K562 (cell line): ENCODE measurements around the gene NDUFAF3. TPM values are rescaled to one million over a fixed set of nuclear protein-coding genes. Genes with fewer than 3 reads are reported as not detected.
A peak's percentile ranks its signal among the peaks of the same experiment; 100 is the strongest.

Experiments used
- ATAC-seq: fragments of 200-7000 bp; cut with Tn5 transposase; 3 replicates; pipeline ENCODE4 v1.9.1; 2020; ENCODE audit warnings: moderate library complexity
- BruUV-seq: library from RNA; stranded (reverse); fragments of 400-500 nt; replicated peaks from 2 replicates; lab custom pipeline; 2021; lab: Mats Ljungman, UMichigan
- CTCF ChIA-PET: fragments of 300-600 bp; formaldehyde crosslinking; extraction: SDS; loops from one replicate; lab custom pipeline; 2021; ENCODE audit warnings: low intra/inter-chr PET ratio; lab: Yijun Ruan, JAX
- POLR2A ChIA-PET: fragments of 300-600, 350-650 bp; sonication (Branson Sonifier 250); formaldehyde crosslinking; extraction: SDS; loops from one replicate; lab custom pipeline; 2021; ENCODE audit warnings: antibody characterized with exemption, inconsistent platforms; lab: Yijun Ruan, JAX
- DNase-seq, 4 experiments: peaks; one replicate each; pipeline versions ENCODE4 v3.0.0 to v3.0.0-alpha.2; 2011 to 2018; ENCODE audit warnings: low spot score in 3 of 4, mixed read lengths in 3 of 4; ENCODE audit errors: extremely low read depth in 1 of 4
- FAIRE-seq: peaks from 2 replicates; lab custom pipeline; 2011; peaks lifted over from hg19 to GRCh38; lab: Jason Lieb, UNC
- H2AFZ ChIP-seq: 2 replicates; pipeline ENCODE4 v1.6.0; 2011; ENCODE audit warnings: low read depth, low read length, control low read depth, inconsistent platforms
- H3K27ac ChIP-seq: fragments of 200-600 bp; 3 replicates; pipeline ENCODE4 v1.8.0; 2011; ENCODE audit warnings: low read depth, mild to moderate bottlenecking, control low read depth, inconsistent platforms, low read length, moderate library complexity, mixed read lengths; ENCODE audit errors: extremely low read depth
- H3K27me3 ChIP-seq, 2 experiments: fragments of 300-600 bp in 1 of 2; 2 replicates in 1 of 2; 3 replicates in 1 of 2; pipeline versions ENCODE4 v1.6.0 to v1.8.0; 2011; ENCODE audit warnings: inconsistent platforms in 2 of 2, low read length in 2 of 2, mild to moderate bottlenecking in 1 of 2, mixed read lengths in 1 of 2, moderate library complexity in 1 of 2; ENCODE audit not compliant: control insufficient read depth in 2 of 2, insufficient read depth in 2 of 2
- H3K36me3 ChIP-seq: fragments of 300-600 bp; 3 replicates; pipeline ENCODE4 v1.8.0; 2011; ENCODE audit warnings: mild to moderate bottlenecking, low read length, inconsistent platforms; ENCODE audit not compliant: control insufficient read depth, insufficient read depth
- H3K4me1 ChIP-seq, 2 experiments: fragments of 200-600 bp in 1 of 2; replicated peaks in 1 of 2; 2 replicates in 1 of 2; 3 replicates in 1 of 2; pipeline versions ENCODE4 v1.5.1 to v1.8.0; 2011; ENCODE audit warnings: inconsistent platforms in 2 of 2, low read length in 2 of 2, mild to moderate bottlenecking in 1 of 2, mixed read lengths in 1 of 2, moderate library complexity in 1 of 2; ENCODE audit not compliant: control insufficient read depth in 2 of 2, insufficient read depth in 2 of 2
- H3K4me2 ChIP-seq: 2 replicates; pipeline ENCODE4 v1.6.1; 2011; ENCODE audit warnings: low read length, control low read depth, inconsistent platforms, mixed read lengths; ENCODE audit not compliant: insufficient read depth
- H3K4me3 ChIP-seq: fragments of 200-600 bp; sonication (generic), shearing (Covaris generic); 2 replicates; pipeline ENCODE4 v1.5.1; 2016; ENCODE audit warnings: control low read depth, inconsistent platforms
- H3K79me2 ChIP-seq: fragments of 200-600 bp; 3 replicates; pipeline ENCODE4 v1.8.0; 2011; ENCODE audit warnings: low read length, inconsistent platforms; ENCODE audit not compliant: control insufficient read depth, insufficient read depth
- H3K9ac ChIP-seq, 2 experiments: 2 replicates each; pipeline versions ENCODE4 v1.6.0 to v1.6.1; 2011; ENCODE audit warnings: low read depth in 2 of 2, low read length in 2 of 2, control low read depth in 1 of 2, inconsistent platforms in 1 of 2, mild to moderate bottlenecking in 1 of 2, mixed read lengths in 1 of 2; ENCODE audit not compliant: insufficient read depth in 1 of 2
- H3K9me1 ChIP-seq: one replicate; pipeline ENCODE4 v1.6.0; 2011; ENCODE audit warnings: inconsistent platforms, mild to moderate bottlenecking, low read length, moderate library complexity; ENCODE audit not compliant: control insufficient read depth, insufficient read depth
- H3K9me3 ChIP-seq: replicated peaks from 2 replicates; pipeline ENCODE4 v1.5.1; 2011; ENCODE audit warnings: low read depth, low read length, inconsistent platforms; ENCODE audit not compliant: control insufficient read depth, insufficient read depth
- H4K20me1 ChIP-seq: replicated peaks from 2 replicates; pipeline ENCODE4 v1.6.1; 2011; ENCODE audit warnings: low read length, inconsistent platforms, mixed read lengths; ENCODE audit not compliant: control insufficient read depth, insufficient read depth
- ATF1 ChIP-seq, 2 experiments: fragments of 450-650 bp in 1 of 2; IDR thresholded peaks; 2 replicates each; pipeline ENCODE4 v1.6.1; 2016; ENCODE audit warnings: missing compliant biosample characterization in 1 of 2, missing genetic modification characterization in 1 of 2
- BRD9 ChIP-seq: fragments of 450-650 bp; IDR thresholded peaks from 2 replicates; pipeline ENCODE4 v1.6.1; 2018; ENCODE audit warnings: low read depth; ENCODE audit not compliant: partially characterized antibody
- CBFA2T2 ChIP-seq: fragments of 450-650 bp; conservative IDR thresholded peaks from 2 replicates; pipeline ENCODE4 v1.6.1; 2017; ENCODE audit warnings: mild to moderate bottlenecking
- CBFA2T3 ChIP-seq: fragments of 450-650 bp; IDR thresholded peaks from 2 replicates; pipeline ENCODE4 v1.6.1; 2017
- CCAR2 ChIP-seq: fragments of 200-400 bp; formaldehyde crosslinking; IDR thresholded peaks from 2 replicates; pipeline ENCODE4 v1.6.1; 2017; ENCODE audit warnings: mild to moderate bottlenecking, low read depth, low read length
- CHD2 ChIP-seq: IDR thresholded peaks from 2 replicates; pipeline ENCODE4 v1.6.1; 2011; ENCODE audit warnings: low read depth, low read length
- CSDE1 ChIP-seq, 2 experiments: fragments of 450-650 bp; IDR thresholded peaks; 2 replicates each; pipeline ENCODE4 v1.6.1; 2016; ENCODE audit warnings: mild to moderate bottlenecking in 1 of 2
- DMBX1 ChIP-seq: fragments of 250-450 bp; sonication (Bioruptor Pico); IDR thresholded peaks from 2 replicates; pipeline ENCODE4 v1.8.0; 2022; ENCODE audit warnings: inconsistent platforms, mild to moderate bottlenecking, moderate library complexity, borderline replicate concordance
- MEIS2 ChIP-seq: fragments of 450-650 bp; IDR thresholded peaks from 2 replicates; pipeline ENCODE4 v1.6.1; 2014; ENCODE audit warnings: mild to moderate bottlenecking; ENCODE audit not compliant: partially characterized antibody
- MTA2 ChIP-seq: fragments of 450-650 bp; IDR thresholded peaks from 2 replicates; pipeline ENCODE4 v1.6.1; 2016; ENCODE audit warnings: low read depth
- MTA3 ChIP-seq: fragments of 450-650 bp; formaldehyde crosslinking; IDR thresholded peaks from 2 replicates; pipeline ENCODE4 v1.6.1; 2017; ENCODE audit warnings: mild to moderate bottlenecking, borderline replicate concordance
- NCOR1 ChIP-seq: fragments of 450-650 bp; IDR thresholded peaks from 2 replicates; pipeline ENCODE4 v1.6.1; 2016; ENCODE audit warnings: mild to moderate bottlenecking, moderate library complexity
- PRPF4 ChIP-seq: fragments of 200-400 bp; formaldehyde crosslinking; IDR thresholded peaks from one replicate; pipeline ENCODE4 v1.6.1; 2017; ENCODE audit warnings: low read length, low read depth, mild to moderate bottlenecking; ENCODE audit not compliant: insufficient read depth, poor library complexity, severe bottlenecking
- RBM14 ChIP-seq: fragments of 200-400 bp; formaldehyde crosslinking; IDR thresholded peaks from 2 replicates; pipeline ENCODE4 v1.6.1; 2018; ENCODE audit warnings: low read depth, mild to moderate bottlenecking, low read length, moderate library complexity, borderline replicate concordance; ENCODE audit not compliant: insufficient read depth
- RBM25 ChIP-seq: fragments of 200-400 bp; formaldehyde crosslinking; IDR thresholded peaks from 2 replicates; pipeline ENCODE4 v1.6.1; 2018; ENCODE audit warnings: low read length, low read depth, moderate library complexity; ENCODE audit not compliant: severe bottlenecking
- SP2 ChIP-seq: IDR thresholded peaks from 2 replicates; pipeline ENCODE4 v1.6.1; 2011; ENCODE audit warnings: mild to moderate bottlenecking, low read depth, low read length, moderate library complexity; ENCODE audit not compliant: poor library complexity, severe bottlenecking; ENCODE audit errors: extremely low read depth
- TAL1 ChIP-seq: fragments of 450-650 bp; IDR thresholded peaks from 2 replicates; pipeline ENCODE4 v1.6.1; 2016; ENCODE audit warnings: mild to moderate bottlenecking
- TCF7L2 ChIP-seq: fragments of 150-350 bp; IDR thresholded peaks from 2 replicates; pipeline ENCODE4 v1.6.1; 2016; ENCODE audit warnings: low read depth, mild to moderate bottlenecking, low read length, moderate library complexity
- ZEB2 ChIP-seq: fragments of 450-650 bp; IDR thresholded peaks from 2 replicates; pipeline ENCODE4 v1.6.1; 2016
- ZNF316 ChIP-seq: fragments of 450-650 bp; IDR thresholded peaks from 2 replicates; pipeline ENCODE4 v1.6.1; 2016
- ZNF583 ChIP-seq: fragments of 250-450 bp; sonication (Bioruptor Pico); IDR thresholded peaks from 2 replicates; pipeline ENCODE4 v1.4.0; 2020
- WGBS: fragments of 100-300 bp; shearing (Covaris generic); methylation state at CpG from one replicate; pipeline ENCODE4 v1.1.6; 2016; ENCODE audit warnings: low coverage, mixed read lengths; ENCODE audit not compliant: insufficient coverage; ENCODE audit errors: missing lambda C conversion rate; 5-methylcytosine and 5-hydroxymethylcytosine counted together
- in situ Hi-C: fragments of 300-500 bp; cut with MboI; formaldehyde crosslinking; loops from 4 replicates; pipeline ENCODE4 v1.15.0; 2018; ENCODE audit warnings: inconsistent platforms, mixed read lengths
- intact Hi-C: fragments of 100-400 bp; cut with micrococcal nuclease; formaldehyde crosslinking; loops from 2 replicates; pipeline ENCODE4 v1.14.2; 2022
- polyA plus RNA-seq, 8 experiments: library from polyadenylated mRNA; depleted of rRNA in 4 of 8; stranded (reverse) in 5 of 8; unstranded in 3 of 8; fragments of >200 nt; fragmentation: Nextera tagmentation in 2 of 8; fragmentation: Illumina TruSeq in 1 of 8; extraction: Ambion mirVana in 2 of 8; extraction: Trizol in 1 of 8; gene quantifications; 2 replicates each; pipeline versions ENCODE4 v1.2.1 to v1.2.3, GENCODE V29; 2011 to 2014; ENCODE audit warnings: inconsistent platforms in 1 of 8, missing spikeins in 1 of 8
- total RNA-seq, 7 experiments: library from RNA; depleted of rRNA in 6 of 7; stranded (reverse); fragments of >200 nt in 6 of 7; fragmentation: Illumina TruSeq in 2 of 7; extraction: Trizol in 2 of 7; gene quantifications; 2 replicates each; pipeline versions ENCODE4 v1.2.1 to v1.2.3, GENCODE V29; 2011 to 2021; ENCODE audit warnings: low replicate concordance in 1 of 7
- TF ChIP-seq, protein P1 (sequence below): fragments of 250-450 bp; sonication (Bioruptor Pico); IDR thresholded peaks from 2 replicates; pipeline ENCODE4 v1.5.0; 2020; ENCODE audit warnings: mild to moderate bottlenecking

The NDUFAF3 gene
- total and polyA plus RNA-seq, 9 of the 15 experiments (the other 6 are each of a cell fraction or from before 2014, with no cell fraction given): 17.0 to 127 (median 36.3) TPM

DNA sequence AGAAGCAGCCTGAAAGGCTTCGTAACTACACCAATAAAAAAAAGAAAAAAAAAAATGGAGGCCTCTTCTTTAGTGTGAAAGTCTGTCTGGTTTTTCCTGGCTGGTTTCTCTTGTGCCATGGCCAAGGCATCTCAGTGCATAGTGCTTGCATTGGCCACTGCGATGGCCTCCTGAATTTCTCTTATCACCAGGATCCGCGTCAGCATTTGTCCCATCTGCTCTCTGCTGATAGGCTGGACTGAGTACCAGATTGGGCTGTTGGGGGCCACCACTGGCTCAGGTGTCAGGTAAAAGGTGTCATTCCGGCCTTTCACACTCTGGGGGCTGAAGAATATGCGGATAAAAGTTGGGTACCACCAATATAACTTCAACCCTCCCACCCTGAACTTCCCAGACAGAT lies 8.4 kb downstream of the NDUFAF3 start (continued):
- TF ChIP-seq ATF1 (CRISPR knock-in tag; IDR thresholded peaks at IDR 0.05): no peak
- peak; percentile 16; the same call in 1 of the 2 replicates for TF ChIP-seq ATF1 (tag; IDR thresholded peaks at IDR 0.05)
- TF ChIP-seq RBM14: no peak
- TF ChIP-seq CBFA2T3: peak; percentile 59
- TF ChIP-seq TAL1: peak; percentile 54
- TF ChIP-seq ZEB2: peak; percentile 37; the same call in 1 of the 2 replicates
- no peak for TF ChIP-seq PRPF4
- TF ChIP-seq, protein P1, sequence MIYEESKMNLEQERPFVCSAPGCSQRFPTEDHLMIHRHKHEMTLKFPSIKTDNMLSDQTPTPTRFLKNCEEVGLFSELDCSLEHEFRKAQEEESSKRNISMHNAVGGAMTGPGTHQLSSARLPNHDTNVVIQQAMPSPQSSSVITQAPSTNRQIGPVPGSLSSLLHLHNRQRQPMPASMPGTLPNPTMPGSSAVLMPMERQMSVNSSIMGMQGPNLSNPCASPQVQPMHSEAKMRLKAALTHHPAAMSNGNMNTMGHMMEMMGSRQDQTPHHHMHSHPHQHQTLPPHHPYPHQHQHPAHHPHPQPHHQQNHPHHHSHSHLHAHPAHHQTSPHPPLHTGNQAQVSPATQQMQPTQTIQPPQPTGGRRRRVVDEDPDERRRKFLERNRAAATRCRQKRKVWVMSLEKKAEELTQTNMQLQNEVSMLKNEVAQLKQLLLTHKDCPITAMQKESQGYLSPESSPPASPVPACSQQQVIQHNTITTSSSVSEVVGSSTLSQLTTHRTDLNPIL: no peak
- 0 out of 2 replicates have a peak, but pooled peaks have one; percentile 18 for TF ChIP-seq CBFA2T2
- TF ChIP-seq MTA2: no peak
- TF ChIP-seq NCOR1: peak; percentile 25; the same call in 1 of the 2 replicates
- TF ChIP-seq, all 486 proteins: peak for 13

DNA sequence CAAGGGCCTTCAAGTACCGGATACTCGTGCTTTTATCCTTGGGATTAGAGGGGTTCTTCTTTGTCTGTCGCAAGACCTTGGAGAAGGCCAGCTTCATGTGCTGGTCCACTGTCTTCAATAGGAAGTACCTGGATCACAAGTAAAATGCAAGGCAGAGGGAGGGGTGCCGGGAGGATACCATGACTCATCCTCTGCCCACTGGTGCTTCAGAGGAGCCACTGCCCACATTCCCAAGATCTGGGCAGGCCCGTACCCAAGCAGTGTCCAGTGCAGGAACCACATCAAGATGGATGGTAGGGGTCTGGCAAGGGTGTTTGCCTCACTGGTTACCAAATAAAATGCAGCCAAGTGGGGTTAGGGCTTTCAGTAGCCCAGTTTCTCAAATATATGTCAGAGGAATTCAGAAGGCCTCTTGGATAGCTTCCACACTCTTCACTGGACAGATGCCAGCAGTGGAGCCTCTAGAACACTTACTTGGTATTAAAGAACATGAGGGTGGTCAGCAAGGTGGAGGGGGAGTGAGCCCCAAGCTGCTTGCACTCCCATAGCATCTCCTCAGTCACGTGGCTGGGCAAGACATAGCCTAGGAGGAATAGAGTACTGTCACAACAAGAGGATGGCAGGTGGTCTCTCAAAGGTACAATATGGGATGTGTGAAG lies 10.9 kb downstream of the NDUFAF3 start:
- Histone ChIP-seq H2AFZ (no peak overlapping the region), H3K27me3 (no peaks in the 10 kb centered on the region), H4K20me1 (no peaks in the 10 kb centered on the region), H3K4me2 (no peak overlapping the region), H3K4me1 (peaks cover 19 to 22% of the 10 kb centered on the region in 2 experiments; a peak in 4 of 5 replicates), H3K9me3 (no peaks in the 10 kb centered on the region), H3K79me2 (peaks cover 18% of the 10 kb centered on the region), H3K9ac (no peak overlapping the region), H3K9me1 (no peaks in the 10 kb centered on the region), H3K36me3 (peaks cover 71% of the 10 kb centered on the region), H3K27ac (no peak overlapping the region), H3K4me3 (no peak overlapping the region)
- POLR2A ChIA-PET: interaction anchor here (0.7 kb wide), 1 partner anchor 51 kb away, joined by 3 read pairs; no protein-coding TSS in a partner anchor
- intact Hi-C loops: no loop called here
- FAIRE-seq: no peak
- in situ Hi-C loops: no loop called here
- 90% methylated on average over 3 of the region's 6 CpGs for WGBS
- BruUV-seq: no TSS peak
- CTCF ChIA-PET: no interaction called here
- TF ChIP-seq CSDE1 (IDR thresholded peaks at IDR 0.05) (no peak), ZNF316 (no peak), MTA3 (no peak), TCF7L2 (no peak), CHD2 (no peak), SP2 (no peak), MEIS2 (no peak), CCAR2 (no peak), BRD9 (no peak), ZNF583 (no peak), DMBX1 (CRISPR knock-in tag) (no peak), RBM25 (no peak)
- no peak for DNase-seq
- no peak for ATAC-seq
